Esophagus squamous epithelium (tissue), 5 donors: ENCODE results near the gene CTXN2. TPM values are rescaled to one million over a fixed set of nuclear protein-coding genes. Genes with fewer than 3 reads are reported as not detected.

Experiments
- DNase-seq: peaks from one replicate; lab custom pipeline; 2025; lab: John Stamatoyannopoulos, UW
- H3K27ac ChIP-seq, 4 donors: fragments of 200-600 bp; sonication (generic); one replicate each; pipeline ENCODE4 v1.5.1; 2016 to 2019; ENCODE audit warnings: mild to moderate bottlenecking in 1 of 4
- H3K27me3 ChIP-seq, 4 donors: fragments of 200-600 bp; sonication (generic); 1 replicate in 3 of 4; 2 replicates in 1 of 4; pipeline versions ENCODE4 v1.5.1 to v1.6.0; 2017 to 2021; ENCODE audit warnings: antibody characterized with exemption in 1 of 4
- H3K36me3 ChIP-seq, 3 donors: fragments of 200-600 bp; sonication (generic); one replicate each; pipeline ENCODE4 v1.5.1; 2016 to 2019
- H3K4me1 ChIP-seq, 3 donors: fragments of 200-600 bp; sonication (generic); one replicate each; pipeline ENCODE4 v1.5.1; 2017 to 2019
- H3K4me3 ChIP-seq, 4 donors: fragments of 200-600 bp; sonication (generic); 1 replicate in 3 of 4; 2 replicates in 1 of 4; pipeline ENCODE4 v1.5.1; 2016 to 2019; ENCODE audit warnings: mild to moderate bottlenecking in 2 of 4, moderate library complexity in 1 of 4
- H3K9me3 ChIP-seq, 3 donors: fragments of 200-600 bp; sonication (generic); one replicate each; pipeline ENCODE4 v1.5.1; 2016 to 2019
- CTCF ChIP-seq, 6 experiments: fragments of 450-650 bp in 4 of 6; fragments of 200-600 bp in 2 of 6; sonication (generic) in 2 of 6; IDR thresholded peaks; one replicate each; pipeline ENCODE4 v1.5.1; 2016 to 2019; ENCODE audit warnings: antibody characterized with exemption in 6 of 6, mild to moderate bottlenecking in 4 of 6, moderate library complexity in 4 of 6
- POLR2A ChIP-seq, 4 donors: fragments of 450-650 bp; IDR thresholded peaks; one replicate each; pipeline ENCODE4 v1.6.1; 2017; ENCODE audit warnings: antibody characterized with exemption in 4 of 4, mild to moderate bottlenecking in 4 of 4, moderate library complexity in 3 of 4
- WGBS, 2 donors: methylation state at CpG; one replicate each; pipeline ENCODE4 v1.1.5; 2018; 5-methylcytosine and 5-hydroxymethylcytosine counted together
- intact Hi-C: fragments of 100-400 bp; cut with DNase I; formaldehyde crosslinking; loops from one replicate; pipeline ENCODE4 v1.15.0; 2022
- total RNA-seq, 4 donors: library from RNA; depleted of rRNA; stranded (reverse); fragments of >200 nt; gene quantifications; one replicate each; pipeline ENCODE4 v1.1.0, GENCODE V29; 2016
- donor health status: DM: yes; HTN: yes; CAD: no.

The CTXN2 gene
- total RNA-seq, 4 donors from 2014 or later: not detected

- intact Hi-C loops: no loop called here
- no peak for DNase-seq
- no peak overlapping the region for H3K27ac ChIP-seq
These were observed 29.8 kb downstream of the CTXN2 start for GRCh38 chr15:48221261-48221660.

GRCh38 chr15:48221885-48222284 lies 30.4 kb downstream of the CTXN2 start:
- Histone ChIP-seq H3K36me3 (no peaks in the 10 kb centered on the region), H3K27me3 (peaks cover 0 to 3% (median 0%) of the 10 kb centered on the region in 4 donors), H3K9me3 (no peaks in the 10 kb centered on the region), H3K4me1 (no peaks in the 10 kb centered on the region), H3K27ac (no peak overlapping the region), H3K4me3 (no peak overlapping the region)
- 76 to 82% methylated on average over 4 of the region's 4 CpGs for WGBS, 2 donors
- no peak for DNase-seq
- intact Hi-C loops: no loop called here
- no peak for TF ChIP-seq POLR2A (IDR thresholded peaks at IDR 0.05)
- TF ChIP-seq CTCF (IDR thresholded peaks at IDR 0.05): no peak

More at GRCh38 chr15:48221261-48221660, 29.8 kb downstream of the CTXN2 start:
- TF ChIP-seq CTCF (IDR thresholded peaks at IDR 0.05) (no peak), POLR2A (IDR thresholded peaks at IDR 0.05) (no peak)
- H3K4me3 ChIP-seq: no peak overlapping the region
- 41 to 47% methylated on average over 1 of the region's 1 CpG for WGBS, 2 donors
- H3K4me1 ChIP-seq: no peaks in the 10 kb centered on the region
- H3K27me3 ChIP-seq: peaks cover 0 to 3% (median 0%) of the 10 kb centered on the region in 4 donors
- H3K36me3 ChIP-seq: no peaks in the 10 kb centered on the region
- H3K9me3 ChIP-seq: no peaks in the 10 kb centered on the region

GRCh38 chr15:48222627-48223026 lies 31.2 kb downstream of the CTXN2 start:
- DNase-seq: no peak

GRCh38 chr15:48225771-48226170 lies 34.3 kb downstream of the CTXN2 start:
- Histone ChIP-seq H3K27me3 (peaks cover 0 to 3% (median 0%) of the 10 kb centered on the region in 4 donors), H3K36me3 (no peaks in the 10 kb centered on the region), H3K9me3 (no peaks in the 10 kb centered on the region), H3K4me3 (no peak overlapping the region), H3K27ac (no peak overlapping the region), H3K4me1 (no peaks in the 10 kb centered on the region)
- DNase-seq: no peak
- intact Hi-C loops: no loop called here
- 15 to 41% methylated on average over 3 of the region's 3 CpGs for WGBS, 2 donors
- TF ChIP-seq CTCF (IDR thresholded peaks at IDR 0.05) (no peak), POLR2A (IDR thresholded peaks at IDR 0.05) (no peak)

More at GRCh38 chr15:48222627-48223026, 31.2 kb downstream of the CTXN2 start:
- WGBS, 2 donors: 14 to 40% methylated on average over 1 of the region's 1 CpG
- no peaks in the 10 kb centered on the region for H3K4me1 ChIP-seq
- TF ChIP-seq CTCF (IDR thresholded peaks at IDR 0.05): no peak
- TF ChIP-seq POLR2A (IDR thresholded peaks at IDR 0.05): no peak
- H3K9me3 ChIP-seq: no peaks in the 10 kb centered on the region
- H3K27me3 ChIP-seq: peaks cover 0 to 3% (median 0%) of the 10 kb centered on the region in 4 donors
- no peak overlapping the region for H3K27ac ChIP-seq
- intact Hi-C loops: no loop called here
- no peak overlapping the region for H3K4me3 ChIP-seq
- no peaks in the 10 kb centered on the region for H3K36me3 ChIP-seq

GRCh38 chr15:48230498-48230897 lies 39.0 kb downstream of the CTXN2 start:
- Histone ChIP-seq H3K9me3 (no peaks in the 10 kb centered on the region), H3K36me3 (no peaks in the 10 kb centered on the region), H3K27me3 (no peaks in the 10 kb centered on the region), H3K4me1 (no peaks in the 10 kb centered on the region), H3K4me3 (no peak overlapping the region), H3K27ac (no peak overlapping the region)
- intact Hi-C loops: no loop called here
- no peak for TF ChIP-seq POLR2A (IDR thresholded peaks at IDR 0.05)
- no peak for TF ChIP-seq CTCF (IDR thresholded peaks at IDR 0.05)
- 73 to 96% methylated on average over 3 to 5 of the region's 5 CpGs for WGBS, 2 donors
- no peak for DNase-seq
